ENCODE data around the gene CD160.

DNA sequence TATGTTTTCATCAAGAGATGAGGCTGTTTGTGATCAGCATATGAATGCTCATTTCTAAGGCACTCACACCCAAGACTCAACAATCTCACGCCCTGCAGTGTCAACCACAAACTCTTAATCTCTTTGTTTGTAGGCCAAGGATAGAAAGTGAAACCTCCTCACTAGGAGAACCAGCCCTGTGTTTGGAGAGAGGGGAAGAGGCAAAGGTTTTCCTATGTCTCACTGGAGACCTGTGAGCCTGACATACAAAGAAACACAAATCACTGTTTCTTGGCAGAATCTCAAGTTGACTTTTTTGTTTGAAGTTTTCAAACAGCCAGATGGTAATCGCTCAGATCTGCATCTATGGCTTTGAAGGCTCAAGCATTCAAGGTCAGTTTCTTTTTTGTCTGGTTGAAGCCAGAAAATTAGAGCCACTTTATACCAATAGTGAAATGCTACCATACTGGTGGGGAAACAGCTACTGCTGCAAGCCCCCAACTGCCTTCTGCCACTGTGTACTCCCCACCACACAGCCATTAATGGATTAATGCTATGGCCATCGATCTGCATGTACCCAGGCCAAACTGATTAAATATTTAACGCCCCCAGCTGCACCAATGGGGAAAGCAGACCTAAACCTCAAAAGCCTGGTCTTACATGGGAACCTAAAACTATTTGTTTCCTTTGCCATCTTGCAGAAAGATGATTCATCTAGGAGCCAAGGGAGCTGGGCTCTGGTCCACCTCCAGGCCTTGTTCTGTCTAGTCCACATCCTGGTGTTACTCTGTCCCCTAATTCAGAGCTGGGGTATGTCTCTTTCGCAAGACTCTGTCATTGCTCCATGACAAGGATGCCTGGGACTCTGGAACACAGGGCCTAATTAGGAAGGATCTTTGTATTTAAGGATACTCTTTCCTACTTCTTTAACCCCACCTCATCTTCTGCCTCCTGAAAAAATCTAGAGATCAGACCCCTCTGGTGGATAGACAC, 28.4 kb upstream of the CD160 start:
- TF ChIP-seq, protein P1, sequence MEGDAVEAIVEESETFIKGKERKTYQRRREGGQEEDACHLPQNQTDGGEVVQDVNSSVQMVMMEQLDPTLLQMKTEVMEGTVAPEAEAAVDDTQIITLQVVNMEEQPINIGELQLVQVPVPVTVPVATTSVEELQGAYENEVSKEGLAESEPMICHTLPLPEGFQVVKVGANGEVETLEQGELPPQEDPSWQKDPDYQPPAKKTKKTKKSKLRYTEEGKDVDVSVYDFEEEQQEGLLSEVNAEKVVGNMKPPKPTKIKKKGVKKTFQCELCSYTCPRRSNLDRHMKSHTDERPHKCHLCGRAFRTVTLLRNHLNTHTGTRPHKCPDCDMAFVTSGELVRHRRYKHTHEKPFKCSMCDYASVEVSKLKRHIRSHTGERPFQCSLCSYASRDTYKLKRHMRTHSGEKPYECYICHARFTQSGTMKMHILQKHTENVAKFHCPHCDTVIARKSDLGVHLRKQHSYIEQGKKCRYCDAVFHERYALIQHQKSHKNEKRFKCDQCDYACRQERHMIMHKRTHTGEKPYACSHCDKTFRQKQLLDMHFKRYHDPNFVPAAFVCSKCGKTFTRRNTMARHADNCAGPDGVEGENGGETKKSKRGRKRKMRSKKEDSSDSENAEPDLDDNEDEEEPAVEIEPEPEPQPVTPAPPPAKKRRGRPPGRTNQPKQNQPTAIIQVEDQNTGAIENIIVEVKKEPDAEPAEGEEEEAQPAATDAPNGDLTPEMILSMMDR (conservative IDR thresholded peaks at IDR 0.05; ENCODE audit: low read depth, low read length): no peak
- no peak for TF ChIP-seq RFX5 (IDR thresholded peaks at IDR 0.05; ENCODE audit: low read depth, low read length)
- no peak for TF ChIP-seq POLR2A (IDR thresholded peaks at IDR 0.05; ENCODE audit: low read depth, low read length)
